HG02973 (cell line): Measurements from ENCODE around the gene FAS.

Source experiments
- ATAC-seq: cut with Tn5 transposase; IDR thresholded peaks from one replicate; pipeline ENCODE4 v1.9.1; 2021; ENCODE audit warnings: moderate library complexity; ENCODE audit not compliant: unreplicated experiment

FAS gene

DNA sequence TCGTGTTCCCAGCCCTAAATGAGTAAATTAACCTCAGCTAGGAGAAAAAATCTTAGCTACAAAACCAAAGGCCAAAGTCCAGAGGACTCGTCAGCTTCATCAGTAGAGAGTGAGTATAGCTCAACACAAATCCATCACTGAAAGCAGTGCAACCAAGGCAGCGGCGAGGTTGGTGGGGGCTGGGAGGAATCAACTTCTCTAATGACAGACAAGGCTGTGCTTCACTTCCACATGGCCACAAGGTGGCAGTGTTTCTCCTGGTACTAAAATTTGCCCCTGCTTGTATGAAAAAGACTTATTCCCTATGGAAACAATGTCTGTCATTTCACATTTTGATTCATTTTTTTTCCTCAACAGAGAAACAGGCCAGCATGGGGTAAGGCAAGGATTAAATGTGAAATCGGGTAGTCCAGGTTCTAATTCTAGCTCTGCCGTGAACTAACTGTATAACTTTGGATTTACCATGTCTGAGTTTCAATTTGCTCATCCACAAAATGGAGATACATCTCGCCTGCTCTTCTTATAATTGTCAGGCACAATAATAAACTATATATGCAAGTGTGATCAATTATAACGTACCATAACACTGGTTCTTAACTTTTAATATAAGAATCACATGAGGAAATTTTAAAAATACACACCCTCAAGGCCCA, 39.3 kb downstream of the FAS start:
- ATAC-seq: no peak

DNA sequence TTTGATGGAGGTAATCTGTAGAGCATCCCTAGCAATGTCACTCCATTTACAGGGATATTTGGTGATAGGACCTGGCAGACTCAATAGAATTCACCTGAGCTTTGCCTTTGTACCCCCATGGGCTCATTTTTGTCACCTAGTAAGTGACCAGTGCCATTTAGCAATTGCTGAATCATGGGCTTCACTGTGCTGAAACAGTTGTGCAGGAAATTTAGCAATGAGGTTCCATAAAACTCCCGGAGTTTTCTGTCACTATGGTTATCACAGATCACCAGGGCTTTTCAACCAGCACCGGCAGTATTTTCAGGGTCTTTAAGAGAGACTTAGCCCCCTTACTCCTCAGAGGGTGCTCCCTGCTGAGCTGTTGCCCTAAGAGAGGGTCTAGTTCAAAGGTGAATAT, 40.2 kb downstream of the FAS start:
- ATAC-seq: no peak

DNA sequence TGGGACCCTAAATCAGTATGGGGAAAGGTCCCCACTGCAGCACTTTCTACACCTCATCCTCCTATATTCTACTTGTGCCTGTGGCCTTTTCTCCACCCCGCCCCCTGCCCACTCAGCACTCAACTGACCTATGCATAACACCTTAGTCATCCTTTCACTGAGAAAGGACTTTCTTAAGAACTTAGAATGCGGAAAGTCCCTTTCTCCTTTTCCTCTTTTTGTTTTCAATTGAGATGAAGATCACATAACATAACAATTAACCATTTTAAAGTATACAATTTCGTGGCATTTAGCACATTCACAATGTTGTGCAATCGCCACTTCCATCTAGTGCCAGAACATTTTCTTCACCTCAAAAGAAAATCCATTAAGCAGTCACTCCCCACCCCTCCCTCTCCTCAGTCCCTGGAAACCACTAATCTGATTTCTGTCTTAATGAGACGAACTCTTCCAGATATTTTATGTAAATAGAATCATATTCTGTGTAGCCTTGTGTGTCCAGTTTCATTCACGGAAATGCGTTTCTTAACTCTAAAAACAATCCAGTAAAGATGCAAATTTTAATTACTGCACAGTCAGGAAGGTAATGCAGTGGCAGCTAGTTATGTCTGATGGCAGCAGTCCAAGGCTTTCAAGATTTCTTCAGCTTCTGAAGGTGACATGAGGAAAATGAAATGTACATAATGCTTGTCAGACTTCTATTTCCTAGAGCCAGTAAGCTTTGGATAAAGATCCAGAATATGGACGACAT, 41.7 kb downstream of the FAS start:
- ATAC-seq: no peak

DNA sequence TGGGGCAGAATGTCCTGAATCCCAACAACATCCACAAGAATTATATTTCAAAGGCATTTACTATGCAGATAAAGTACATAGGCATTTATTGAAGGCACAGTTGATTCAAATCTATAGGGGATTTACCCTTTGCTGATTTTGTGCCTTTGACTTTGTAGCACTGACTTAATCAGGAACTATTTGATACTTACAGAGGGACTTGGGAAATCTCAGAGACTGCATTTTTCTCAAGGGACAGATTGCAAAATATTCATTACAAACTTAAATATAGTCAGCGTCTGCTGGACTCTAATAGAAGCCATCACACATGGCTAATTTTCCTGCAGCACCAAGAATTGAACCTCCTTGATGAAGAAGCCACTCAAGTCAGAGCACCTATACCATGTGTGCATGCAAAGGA, 44.9 kb downstream of the FAS start:
- no peak for ATAC-seq

DNA sequence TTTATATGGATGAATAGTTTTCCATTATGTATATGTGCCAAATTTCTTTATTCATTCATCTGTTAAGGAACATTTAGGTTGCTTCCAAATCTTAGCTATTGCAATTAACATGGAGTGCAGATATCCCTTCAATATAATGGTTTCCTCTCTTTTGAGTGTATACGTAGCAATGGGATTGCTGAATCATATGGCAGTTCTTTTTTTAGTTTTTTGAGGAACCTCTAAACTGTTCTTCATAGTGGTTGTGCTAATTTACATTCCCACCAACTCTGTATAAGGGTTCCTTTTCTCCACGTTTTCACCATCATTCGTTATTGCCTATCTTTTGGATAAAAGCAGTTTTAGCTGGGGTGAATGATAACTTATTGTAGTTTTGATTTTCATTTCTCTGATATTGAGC, 46.5 kb downstream of the FAS start:
- ATAC-seq: no peak

DNA sequence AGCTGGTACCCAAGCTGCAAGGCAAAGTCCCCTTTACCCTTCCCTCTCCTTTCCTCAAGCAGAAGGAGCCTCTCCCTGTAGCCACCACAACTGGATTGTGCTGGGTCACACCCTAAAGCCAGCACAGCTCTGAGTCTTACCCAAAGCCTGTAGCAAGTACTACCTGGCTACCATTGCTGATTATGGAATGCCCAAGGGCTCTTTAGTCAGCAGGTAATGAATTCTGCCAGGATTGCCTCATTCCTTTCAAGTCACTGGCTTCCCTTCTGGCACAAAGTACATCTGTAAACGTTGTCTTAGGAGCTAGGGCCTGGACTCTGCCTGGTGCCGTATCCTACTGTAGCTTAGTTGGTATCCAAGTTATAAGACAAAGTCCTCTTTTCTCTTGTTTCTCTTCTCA, 52.0 kb downstream of the FAS start:
- no peak for ATAC-seq

DNA sequence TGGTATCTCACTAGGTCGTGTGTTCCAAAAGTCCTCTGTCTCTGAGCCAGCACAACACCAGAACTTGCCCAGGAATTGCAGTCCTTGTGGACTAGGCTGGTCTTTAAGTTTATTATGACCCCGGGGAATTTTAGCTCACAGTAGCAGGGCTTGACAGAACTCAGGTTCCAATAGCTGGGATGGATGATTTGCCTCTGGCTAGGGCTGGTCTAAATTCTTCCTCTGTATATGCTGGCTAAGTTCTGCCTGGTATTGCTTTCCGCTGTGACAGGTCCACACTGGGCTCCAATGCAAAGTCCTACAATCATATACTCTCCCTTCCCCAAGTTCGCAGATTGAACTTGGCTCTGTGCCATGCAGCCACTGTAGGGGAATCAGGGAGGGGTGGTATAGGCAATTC, 52.5 kb downstream of the FAS start:
- ATAC-seq: no peak

DNA sequence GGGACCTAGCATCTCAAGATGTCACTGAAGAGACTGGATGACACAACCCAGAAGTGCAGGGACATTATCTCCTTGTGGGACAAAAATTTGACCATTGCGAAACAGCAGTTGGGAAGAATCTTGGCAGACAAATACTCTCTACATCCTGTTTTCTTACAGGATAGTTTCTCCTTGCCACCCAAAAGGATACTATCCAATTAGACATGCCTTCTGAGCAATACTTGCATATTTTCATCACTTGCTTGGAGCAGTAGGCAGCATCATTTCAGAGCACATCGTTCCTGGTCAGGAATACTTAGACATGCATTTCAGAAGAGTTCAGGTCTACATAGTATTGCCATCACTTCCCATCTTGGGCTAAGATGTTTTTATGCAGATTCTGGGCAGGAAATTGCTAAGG, 56.8 kb downstream of the FAS start:
- ATAC-seq: no peak

DNA sequence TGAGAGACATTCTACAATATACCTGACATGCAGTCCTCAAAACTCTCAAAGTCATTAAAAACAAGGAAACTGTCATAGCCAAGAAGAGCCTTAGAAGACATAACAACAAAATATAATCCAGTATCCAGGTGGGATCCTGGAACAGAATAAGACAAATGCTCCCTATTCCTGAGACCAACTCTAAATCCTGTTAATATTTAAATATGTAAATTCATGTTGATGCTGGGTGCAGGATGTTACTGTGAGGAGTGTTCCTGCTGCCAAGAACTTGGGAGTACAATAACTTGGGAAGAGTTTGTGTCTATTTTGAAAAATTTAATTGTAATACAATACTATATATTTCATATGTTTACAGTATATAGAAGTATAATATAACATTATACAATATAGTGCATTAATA, 61.0 kb downstream of the FAS start:
- no peak for ATAC-seq

DNA sequence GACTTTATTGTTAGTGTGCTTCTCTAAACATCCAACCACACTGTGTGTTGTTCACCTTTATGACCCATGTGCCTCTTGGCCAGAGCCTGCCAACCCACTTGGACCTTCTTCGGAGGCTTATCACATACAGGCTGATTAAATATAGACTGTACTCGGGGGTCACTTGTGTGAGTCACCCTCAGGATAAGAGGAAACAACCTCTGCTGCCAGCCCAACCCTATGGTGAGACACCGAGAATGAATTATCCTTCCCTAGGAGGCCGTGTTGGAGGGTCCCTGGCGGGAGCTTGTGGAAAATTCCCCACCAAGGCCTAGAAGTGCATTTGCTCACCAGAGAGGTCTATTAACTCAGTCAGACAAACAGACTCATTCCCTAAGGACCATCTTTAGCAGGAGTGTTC, 63.0 kb downstream of the FAS start:
- ATAC-seq: no peak

DNA sequence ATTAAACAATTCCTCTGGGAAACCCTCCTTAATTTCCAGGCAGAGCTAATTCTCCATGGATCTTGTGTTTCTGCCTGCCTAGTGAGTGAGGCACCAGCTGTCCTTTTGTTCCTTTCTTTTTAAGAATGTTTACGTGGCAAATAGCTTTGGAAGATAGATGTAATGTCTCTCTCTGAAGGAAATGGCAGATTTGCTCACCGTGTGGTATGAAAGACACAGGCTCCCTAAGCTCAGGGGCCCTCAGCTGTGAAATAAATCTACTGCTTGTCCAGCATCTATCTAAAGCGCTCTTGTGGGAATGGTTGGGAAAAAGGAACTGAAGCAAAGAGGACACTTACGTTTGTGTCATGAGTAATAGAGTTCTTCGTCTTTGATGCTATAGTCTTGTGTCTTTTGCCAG, 64.6 kb downstream of the FAS start:
- ATAC-seq: no peak

DNA sequence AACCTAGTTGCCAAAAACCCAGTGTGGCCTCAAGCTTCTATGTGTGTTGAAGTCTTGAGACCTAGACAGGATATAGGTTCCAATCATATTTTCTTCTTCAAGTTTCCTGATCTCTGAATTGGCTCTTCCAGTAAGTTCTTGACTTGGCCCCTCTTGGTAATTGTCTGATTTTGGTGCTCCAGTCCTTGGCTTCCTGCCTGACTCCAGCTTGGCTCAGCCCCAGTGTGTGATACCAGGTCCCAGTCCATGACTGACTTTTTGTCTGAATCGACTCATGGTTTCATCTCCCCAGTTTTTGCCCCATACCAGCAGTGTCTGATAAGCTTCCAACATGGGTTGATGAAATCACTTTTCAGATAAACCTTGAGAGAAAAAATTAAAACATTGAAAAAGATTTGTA, 72.3 kb downstream of the FAS start:
- ATAC-seq: no peak

DNA sequence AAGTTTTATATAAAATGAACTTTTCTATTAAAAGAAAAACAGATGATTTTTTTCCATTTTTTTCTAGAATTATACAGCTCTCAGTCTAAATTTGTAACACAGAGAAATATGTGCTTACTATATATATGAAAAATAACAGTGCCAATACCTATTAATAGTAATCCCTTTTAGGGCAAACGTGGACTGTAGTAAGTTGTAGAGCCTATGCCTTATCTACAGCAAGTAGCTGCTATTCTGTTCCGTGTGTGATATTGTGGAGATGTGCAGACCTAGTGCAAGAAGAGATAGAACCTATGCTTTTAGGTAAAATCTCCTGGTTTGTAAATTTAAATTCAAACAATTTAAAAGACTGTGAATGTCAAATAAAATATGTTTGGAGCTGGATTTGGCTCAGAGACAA, 72.9 kb downstream of the FAS start:
- ATAC-seq: no peak

DNA sequence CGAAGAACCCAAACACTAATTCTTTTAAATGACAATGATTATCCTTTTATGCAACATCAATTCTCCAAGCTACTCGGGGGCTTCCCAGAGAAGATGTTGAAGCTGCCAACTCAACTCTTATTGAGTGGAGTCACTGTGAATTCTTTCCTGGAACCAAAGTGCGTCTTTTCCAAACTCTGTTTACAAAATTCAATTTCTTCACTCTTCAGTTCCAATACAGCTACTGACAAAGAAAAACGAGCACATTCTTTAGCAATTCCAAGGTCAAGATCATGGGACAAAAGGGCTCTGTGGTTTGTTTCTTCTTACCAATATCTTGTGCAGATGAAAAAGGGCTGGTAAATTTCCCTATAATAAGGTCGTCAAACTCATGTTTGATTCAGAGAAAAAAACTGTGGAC, 74.2 kb downstream of the FAS start:
- no peak for ATAC-seq
